Measurements from ENCODE around the gene TIAM1. TPM values are rescaled to one million over a fixed set of nuclear protein-coding genes. Genes with fewer than 3 reads are reported as not detected.
A peak's percentile ranks its signal among the peaks of the same experiment; 100 is the strongest.

The TIAM1 gene
- total RNA-seq, 1 experiment from 2014 or later, result 28.7 TPM

GRCh38 chr21:31252091-31252490 is 92.0 kb downstream of the TIAM1 start:
- H3K9me3 Mint-ChIP-seq, result 0 out of 2 replicates have a peak, but pooled peaks cover 3% of the 10 kb centered on the region
- no peak for DNase-seq (ENCODE audit: low spot score)
- POLR2A ChIA-PET, result no interaction called here
- H3K36me3 Mint-ChIP-seq, result no peaks in the 10 kb centered on the region
- CTCF ChIA-PET, result interaction anchor here (1.1 kb wide), 1 partner anchor 13 kb away, joined by 6 read pairs; no protein-coding TSS in a partner anchor
- no peaks in the 10 kb centered on the region for H3K27me3 Mint-ChIP-seq (ENCODE audit: low read depth)
- no peak overlapping the region for H3K27ac Mint-ChIP-seq
- no peak overlapping the region for H3K4me3 Mint-ChIP-seq
- peaks cover 47% of the 10 kb centered on the region for H3K4me1 Mint-ChIP-seq
- peak; percentile 47 for ATAC-seq
- peak; percentile 52; the same call in 1 of the 2 replicates for TF ChIP-seq USF2 (CRISPR knock-in tag; IDR thresholded peaks at IDR 0.05)
- TF ChIP-seq ZNF416 (CRISPR knock-in tag; IDR thresholded peaks at IDR 0.05), result no peak
- TF ChIP-seq GRHL2 (CRISPR knock-in tag; IDR thresholded peaks at IDR 0.05; ENCODE audit: insufficient replicate concordance, severe bottlenecking), result no peak
- no peak for TF ChIP-seq ZBTB43 (CRISPR knock-in tag; IDR thresholded peaks at IDR 0.05)

GRCh38 chr21:31251686-31252085 is 92.4 kb downstream of the TIAM1 start:
- no peak overlapping the region for H3K27ac Mint-ChIP-seq
- no peak for TF ChIP-seq NR3C1 (CRISPR knock-in tag; conservative IDR thresholded peaks at IDR 0.05; ENCODE audit: low read depth)
- TF ChIP-seq ZMAT4 (CRISPR knock-in tag; IDR thresholded peaks at IDR 0.05), result no peak
- no peak for TF ChIP-seq ZNF138 (CRISPR knock-in tag; conservative IDR thresholded peaks at IDR 0.05)
- no peak for TF ChIP-seq ELF4 (CRISPR knock-in tag; IDR thresholded peaks at IDR 0.05; ENCODE audit: low read depth)
- no peak for TF ChIP-seq IRF1 (CRISPR knock-in tag; IDR thresholded peaks at IDR 0.05)
- H3K9me3 Mint-ChIP-seq, result 0 out of 2 replicates have a peak, but pooled peaks cover 3% of the 10 kb centered on the region
- CTCF ChIA-PET, result interaction anchor here (1.1 kb wide), 1 partner anchor 13 kb away, joined by 6 read pairs; no protein-coding TSS in a partner anchor
- H3K4me1 Mint-ChIP-seq, result peaks cover 44% of the 10 kb centered on the region
- no peaks in the 10 kb centered on the region for H3K36me3 Mint-ChIP-seq
- POLR2A ChIA-PET, result no interaction called here
- DNase-seq (ENCODE audit: low spot score) (no peak), ATAC-seq (no peak)
- no peak overlapping the region for H3K4me3 Mint-ChIP-seq
- H3K27me3 Mint-ChIP-seq (ENCODE audit: low read depth), result no peaks in the 10 kb centered on the region

GRCh38 chr21:31248598-31248997 is 95.5 kb downstream of the TIAM1 start:
- TF ChIP-seq ESRRA (CRISPR knock-in tag; IDR thresholded peaks at IDR 0.05; ENCODE audit: borderline replicate concordance) (no peak), MAX (CRISPR knock-in tag; IDR thresholded peaks at IDR 0.05) (no peak), ATF1 (CRISPR knock-in tag; IDR thresholded peaks at IDR 0.05) (no peak), PREB (CRISPR knock-in tag; IDR thresholded peaks at IDR 0.05; ENCODE audit: borderline replicate concordance) (no peak), CDX4 (CRISPR knock-in tag; IDR thresholded peaks at IDR 0.05; ENCODE audit: borderline replicate concordance) (no peak), IRF1 (CRISPR knock-in tag; IDR thresholded peaks at IDR 0.05) (no peak), GABPB1 (CRISPR knock-in tag; IDR thresholded peaks at IDR 0.05) (no peak)
- no peak for DNase-seq (ENCODE audit: low spot score)
- peaks cover 16% of the 10 kb centered on the region for H3K4me1 Mint-ChIP-seq
- peaks cover 24% of the 10 kb centered on the region for H3K36me3 Mint-ChIP-seq
- H3K27me3 Mint-ChIP-seq (ENCODE audit: low read depth), result no peaks in the 10 kb centered on the region
- no peak for ATAC-seq
- CTCF ChIA-PET, result no interaction called here
- no peak overlapping the region for H3K4me3 Mint-ChIP-seq
- no peak overlapping the region for H3K27ac Mint-ChIP-seq
- H3K9me3 Mint-ChIP-seq, result peaks cover 12% of the 10 kb centered on the region
- POLR2A ChIA-PET, result no interaction called here

All from WTC11 (cell line).